ENCODE measurements around the gene NUDT6. TPM values are rescaled to one million over a fixed set of nuclear protein-coding genes. Genes with fewer than 3 reads are reported as not detected.

Gene NUDT6
- polyA plus RNA-seq, 1 donor from 2014 or later, result 12.4 TPM

DNA sequence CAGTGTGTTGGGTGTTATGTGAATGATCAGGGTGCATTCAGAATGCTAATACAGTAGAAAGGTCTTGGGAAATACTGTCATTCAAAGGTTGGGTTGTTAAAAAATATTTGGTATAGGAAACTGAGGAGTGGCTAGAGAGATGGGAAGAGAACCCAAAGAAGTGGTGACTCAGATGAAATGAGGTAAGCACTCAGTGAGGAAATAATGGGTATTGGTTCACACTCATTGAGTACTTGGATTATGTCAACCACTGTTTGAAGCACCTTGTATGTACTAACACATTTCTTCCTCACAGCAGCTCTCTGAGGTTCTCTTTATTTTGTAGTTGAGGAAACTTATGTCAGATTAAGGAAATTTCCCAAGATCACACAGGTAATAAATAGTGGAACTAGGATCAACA, 40.8 kb upstream of the NUDT6 start:
- no peaks in the 10 kb centered on the region for H3K79me2 ChIP-seq (replicated peaks; ENCODE audit: insufficient read depth, low read length)
- no peaks in the 10 kb centered on the region for H3K9me3 ChIP-seq (ENCODE audit: low read length)
- no peaks in the 10 kb centered on the region for H3K9me2 ChIP-seq (ENCODE audit: insufficient read depth, low read length)
- H4K20me1 ChIP-seq (ENCODE audit: insufficient read depth), result no peaks in the 10 kb centered on the region
- H3K9ac ChIP-seq (ENCODE audit: low read length), result no peak overlapping the region
- no peak overlapping the region for H3K4me2 ChIP-seq (ENCODE audit: low read length)
- no peak overlapping the region for H3K27ac ChIP-seq (ENCODE audit: low read length)
- H3F3A ChIP-seq (ENCODE audit: insufficient read depth, low read length, poor library complexity, severe bottlenecking), result no peaks in the 10 kb centered on the region
- no peaks in the 10 kb centered on the region for H3K36me3 ChIP-seq (ENCODE audit: insufficient read depth, low read length)
- no peak overlapping the region for H2AFZ ChIP-seq (ENCODE audit: low read depth, low read length)
- H3K27me3 ChIP-seq (ENCODE audit: insufficient read depth, low read depth, low read length), result no peaks in the 10 kb centered on the region
- TF ChIP-seq TAF1 (IDR thresholded peaks at IDR 0.05; ENCODE audit: low read depth) (no peak), RAD21 (conservative IDR thresholded peaks at IDR 0.05) (no peak), MXI1 (conservative IDR thresholded peaks at IDR 0.05; ENCODE audit: poor library complexity, severe bottlenecking) (no peak), EP300 (conservative IDR thresholded peaks at IDR 0.05; ENCODE audit: poor library complexity, severe bottlenecking) (no peak), CTCF (IDR thresholded peaks at IDR 0.05; ENCODE audit: poor library complexity, severe bottlenecking) (no peak), POLR2AphosphoS5 (IDR thresholded peaks at IDR 0.05) (no peak), EZH2 (IDR thresholded peaks at IDR 0.05; ENCODE audit: borderline replicate concordance, insufficient read depth, low read length, poor library complexity, severe bottlenecking) (no peak), SMC3 (conservative IDR thresholded peaks at IDR 0.05; ENCODE audit: poor library complexity) (no peak)
- H3K4me3 ChIP-seq (ENCODE audit: low read length), result no peak overlapping the region

DNA sequence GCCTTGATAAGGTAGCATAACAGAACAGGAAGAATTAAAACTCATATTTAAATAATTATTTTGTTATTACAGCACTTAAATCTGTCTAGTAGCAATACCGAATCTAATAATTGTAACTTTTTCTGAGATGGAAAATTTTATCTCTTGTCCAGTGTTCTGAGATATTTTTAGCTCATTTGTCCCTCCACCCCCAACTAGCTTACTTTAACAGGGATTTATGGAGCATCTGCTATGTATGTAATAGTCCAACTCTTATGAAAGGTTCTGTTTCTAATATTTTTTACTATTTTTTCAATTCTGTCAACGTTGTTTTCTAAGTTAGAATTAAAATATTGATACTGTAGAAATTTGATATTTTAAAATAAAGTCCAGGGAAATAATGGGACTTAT, 38.2 kb upstream of the NUDT6 start:
- no peaks in the 10 kb centered on the region for H3K9me3 ChIP-seq (ENCODE audit: low read length)
- H3K9ac ChIP-seq (ENCODE audit: low read length), result no peak overlapping the region
- H3K27me3 ChIP-seq (ENCODE audit: insufficient read depth, low read depth, low read length), result no peaks in the 10 kb centered on the region
- H3K27ac ChIP-seq (ENCODE audit: low read length), result no peak overlapping the region
- no peak overlapping the region for H3K4me3 ChIP-seq (ENCODE audit: low read length)
- no peaks in the 10 kb centered on the region for H4K20me1 ChIP-seq (ENCODE audit: insufficient read depth)
- TF ChIP-seq CTCF (IDR thresholded peaks at IDR 0.05; ENCODE audit: poor library complexity, severe bottlenecking) (no peak), EP300 (conservative IDR thresholded peaks at IDR 0.05; ENCODE audit: poor library complexity, severe bottlenecking) (no peak), POLR2AphosphoS5 (IDR thresholded peaks at IDR 0.05) (no peak), RAD21 (conservative IDR thresholded peaks at IDR 0.05) (no peak), EZH2 (IDR thresholded peaks at IDR 0.05; ENCODE audit: borderline replicate concordance, insufficient read depth, low read length, poor library complexity, severe bottlenecking) (no peak)
- no peaks in the 10 kb centered on the region for H3K36me3 ChIP-seq (ENCODE audit: insufficient read depth, low read length)
- H3F3A ChIP-seq (ENCODE audit: insufficient read depth, low read length, poor library complexity, severe bottlenecking), result no peaks in the 10 kb centered on the region
- no peak overlapping the region for H2AFZ ChIP-seq (ENCODE audit: low read depth, low read length)
- no peaks in the 10 kb centered on the region for H3K9me2 ChIP-seq (ENCODE audit: insufficient read depth, low read length)
- H3K79me2 ChIP-seq (replicated peaks; ENCODE audit: insufficient read depth, low read length), result no peaks in the 10 kb centered on the region
- H3K4me2 ChIP-seq (ENCODE audit: low read length), result no peak overlapping the region

DNA sequence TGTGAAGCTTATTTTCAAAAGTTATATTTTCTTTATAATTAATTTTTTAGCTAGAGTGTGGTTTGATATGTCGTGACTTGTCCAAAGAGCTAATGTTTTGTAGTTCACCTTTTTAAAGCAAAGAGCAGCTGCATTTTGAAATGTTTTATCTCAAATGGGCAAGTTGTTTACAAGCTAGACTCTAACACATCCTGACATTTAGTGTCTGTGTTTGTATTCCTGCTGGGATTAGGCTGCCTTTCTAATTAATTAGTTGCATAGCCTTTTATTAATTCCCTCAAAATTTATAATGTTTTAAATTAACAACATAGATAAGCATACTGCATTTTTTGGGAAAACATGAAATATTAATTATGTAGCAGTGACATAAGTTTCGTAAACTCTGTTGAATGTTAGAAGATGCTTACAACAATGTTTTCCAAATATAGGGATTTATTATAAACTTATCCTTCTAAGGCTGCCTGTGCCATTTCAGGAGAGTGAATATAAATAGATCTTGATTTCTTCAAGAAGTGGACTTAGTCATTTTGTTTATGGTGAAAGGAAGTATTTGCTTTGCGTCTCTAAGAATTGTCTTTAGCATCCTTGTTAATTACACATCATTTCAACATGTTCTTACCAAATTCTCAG, 37.7 kb upstream of the NUDT6 start:
- H4K20me1 ChIP-seq (ENCODE audit: insufficient read depth), result no peaks in the 10 kb centered on the region
- H2AFZ ChIP-seq (ENCODE audit: low read depth, low read length), result no peak overlapping the region
- H3K9ac ChIP-seq (ENCODE audit: low read length), result no peak overlapping the region
- H3K27me3 ChIP-seq (ENCODE audit: insufficient read depth, low read depth, low read length), result no peaks in the 10 kb centered on the region
- no peak overlapping the region for H3K4me2 ChIP-seq (ENCODE audit: low read length)
- no peaks in the 10 kb centered on the region for H3K79me2 ChIP-seq (replicated peaks; ENCODE audit: insufficient read depth, low read length)
- TF ChIP-seq EP300 (conservative IDR thresholded peaks at IDR 0.05; ENCODE audit: poor library complexity, severe bottlenecking), result no peak
- no peak overlapping the region for H3K4me3 ChIP-seq (ENCODE audit: low read length)
- H3K9me2 ChIP-seq (ENCODE audit: insufficient read depth, low read length), result no peaks in the 10 kb centered on the region
- no peaks in the 10 kb centered on the region for H3K9me3 ChIP-seq (ENCODE audit: low read length)
- no peaks in the 10 kb centered on the region for H3F3A ChIP-seq (ENCODE audit: insufficient read depth, low read length, poor library complexity, severe bottlenecking)
- H3K27ac ChIP-seq (ENCODE audit: low read length), result no peak overlapping the region
- no peaks in the 10 kb centered on the region for H3K36me3 ChIP-seq (ENCODE audit: insufficient read depth, low read length)

All from neural cell (in vitro differentiated cells).